ENCODE measurements around the gene NRDC. TPM values are rescaled to one million over a fixed set of nuclear protein-coding genes. Genes with fewer than 3 reads are reported as not detected.

Gene NRDC
- total and polyA plus RNA-seq, 2 experiments from 2014 or later, result 129 to 217 TPM

DNA sequence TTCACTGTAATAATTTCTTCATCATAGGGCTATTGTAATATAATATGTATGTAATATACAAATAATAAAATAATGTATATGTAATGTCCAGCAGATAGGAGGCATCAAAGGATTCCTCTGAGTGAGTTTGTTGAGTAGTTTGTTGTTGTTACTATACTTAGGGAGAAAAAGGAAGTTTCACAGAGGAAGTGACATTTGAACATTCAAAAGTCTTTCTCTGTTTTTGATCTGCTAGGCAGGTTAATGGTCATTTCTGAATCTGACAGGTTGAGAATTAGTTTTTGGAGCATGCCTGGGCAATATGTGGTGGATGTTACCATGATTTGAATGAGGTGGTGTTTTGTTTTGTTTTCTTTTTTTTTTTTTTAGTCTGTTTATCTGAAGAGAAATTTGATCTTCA, 102.1 kb downstream of the NRDC start:
- Histone ChIP-seq H3K79me2 (replicated peaks; ENCODE audit: insufficient read depth) (no peaks in the 10 kb centered on the region), H3K4me1 (ENCODE audit: insufficient read depth) (no peaks in the 10 kb centered on the region), H3K27ac (ENCODE audit: low read depth) (no peak overlapping the region), H3K9me2 (ENCODE audit: insufficient read depth) (no peaks in the 10 kb centered on the region), H3F3A (replicated peaks; ENCODE audit: low read depth) (no peaks in the 10 kb centered on the region), H3K36me3 (ENCODE audit: insufficient read depth) (peaks cover 9% of the 10 kb centered on the region; the same call in 1 of the 2 replicates), H3K27me3 (ENCODE audit: insufficient read depth) (no peaks in the 10 kb centered on the region), H3K4me2 (no peak overlapping the region), H2AFZ (no peak overlapping the region), H3K4me3 (no peak overlapping the region), H4K20me1 (replicated peaks; ENCODE audit: insufficient read depth) (0 out of 2 replicates have a peak, but pooled peaks cover 3% of the 10 kb centered on the region)
- Mint-ChIP-seq H3K36me3 (ENCODE audit: low read depth) (peaks cover 40% of the 10 kb centered on the region), H3K27ac (no peak overlapping the region), H3K4me3 (no peak overlapping the region), H3K4me1 (no peaks in the 10 kb centered on the region), H3K9me3 (no peaks in the 10 kb centered on the region), H3K27me3 (ENCODE audit: insufficient read depth, low read depth, poor library complexity) (peaks cover 1% of the 10 kb centered on the region)
- TF ChIP-seq, protein P1, sequence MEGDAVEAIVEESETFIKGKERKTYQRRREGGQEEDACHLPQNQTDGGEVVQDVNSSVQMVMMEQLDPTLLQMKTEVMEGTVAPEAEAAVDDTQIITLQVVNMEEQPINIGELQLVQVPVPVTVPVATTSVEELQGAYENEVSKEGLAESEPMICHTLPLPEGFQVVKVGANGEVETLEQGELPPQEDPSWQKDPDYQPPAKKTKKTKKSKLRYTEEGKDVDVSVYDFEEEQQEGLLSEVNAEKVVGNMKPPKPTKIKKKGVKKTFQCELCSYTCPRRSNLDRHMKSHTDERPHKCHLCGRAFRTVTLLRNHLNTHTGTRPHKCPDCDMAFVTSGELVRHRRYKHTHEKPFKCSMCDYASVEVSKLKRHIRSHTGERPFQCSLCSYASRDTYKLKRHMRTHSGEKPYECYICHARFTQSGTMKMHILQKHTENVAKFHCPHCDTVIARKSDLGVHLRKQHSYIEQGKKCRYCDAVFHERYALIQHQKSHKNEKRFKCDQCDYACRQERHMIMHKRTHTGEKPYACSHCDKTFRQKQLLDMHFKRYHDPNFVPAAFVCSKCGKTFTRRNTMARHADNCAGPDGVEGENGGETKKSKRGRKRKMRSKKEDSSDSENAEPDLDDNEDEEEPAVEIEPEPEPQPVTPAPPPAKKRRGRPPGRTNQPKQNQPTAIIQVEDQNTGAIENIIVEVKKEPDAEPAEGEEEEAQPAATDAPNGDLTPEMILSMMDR (conservative IDR thresholded peaks at IDR 0.05; ENCODE audit: low read depth in 2 of 2), result no peak
- TF ChIP-seq REST (IDR thresholded peaks at IDR 0.05; ENCODE audit: unreplicated experiment) (no peak), STAT1 (IDR thresholded peaks at IDR 0.05; ENCODE audit: unreplicated experiment) (no peak), ETS1 (IDR thresholded peaks at IDR 0.05) (no peak), EZH2phosphoT487 (IDR thresholded peaks at IDR 0.05; ENCODE audit: unreplicated experiment) (no peak), NANOG (IDR thresholded peaks at IDR 0.05; ENCODE audit: borderline replicate concordance) (no peak), ZNF462 (CRISPR knock-in tag; IDR thresholded peaks at IDR 0.05) (no peak), POLR2AphosphoS5 (IDR thresholded peaks at IDR 0.05; ENCODE audit: low read depth) (no peak), ZNF114 (CRISPR knock-in tag; IDR thresholded peaks at IDR 0.05) (no peak), EZH2 (IDR thresholded peaks at IDR 0.05; ENCODE audit: low read depth, unreplicated experiment) (no peak), JUNB (IDR thresholded peaks at IDR 0.05; ENCODE audit: unreplicated experiment) (no peak), ZNF331 (CRISPR knock-in tag; IDR thresholded peaks at IDR 0.05; ENCODE audit: low read depth) (no peak), CREB1 (CRISPR knock-in tag; IDR thresholded peaks at IDR 0.05; ENCODE audit: low read depth) (no peak)
- ATAC-seq (no peak), DNase-seq (ENCODE audit: low spot score) (no peak)

Measured in GM23338 (cell line).